GM19468 (cell line): ENCODE measurements around the gene FLYWCH1.

ENCODE experiments used
- ATAC-seq: cut with Tn5 transposase; IDR thresholded peaks from one replicate; pipeline ENCODE4 v1.9.1; 2021; ENCODE audit warnings: mild to moderate bottlenecking, moderate library complexity, moderate number of reproducible peaks; ENCODE audit not compliant: unreplicated experiment; ENCODE audit errors: extremely low read depth

The FLYWCH1 gene

GRCh38 chr16:2911638-2912329 lies at the start of gene FLYWCH1:
TSS of gene FLYWCH1 (plus strand) at chr16:2911931. CDS start at chr16:2929686, 17,755 bp downstream.
- ATAC-seq, result peak; percentile 34

GRCh38 chr16:2865651-2866050 lies 46.1 kb upstream of the FLYWCH1 start:
- no peak for ATAC-seq

GRCh38 chr16:2866431-2866830 lies 45.3 kb upstream of the FLYWCH1 start:
- ATAC-seq, result no peak

DNA sequence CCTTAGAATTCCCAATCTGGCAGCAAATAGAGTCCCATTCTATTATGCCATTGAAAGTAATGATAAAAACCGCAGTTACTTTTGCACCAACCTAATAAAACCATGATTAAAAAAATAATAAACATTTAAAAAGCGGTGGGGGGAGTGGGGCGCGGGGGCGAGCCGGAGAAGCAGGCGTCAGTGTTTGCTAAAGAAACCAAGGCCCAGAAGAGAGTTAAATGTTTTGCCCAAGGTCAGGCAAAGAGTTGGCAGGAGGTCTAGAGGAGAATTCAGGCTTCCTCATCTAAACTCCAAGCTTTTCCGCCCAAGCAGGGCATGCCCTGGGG lies 44.1 kb upstream of the FLYWCH1 start:
- no peak for ATAC-seq

DNA sequence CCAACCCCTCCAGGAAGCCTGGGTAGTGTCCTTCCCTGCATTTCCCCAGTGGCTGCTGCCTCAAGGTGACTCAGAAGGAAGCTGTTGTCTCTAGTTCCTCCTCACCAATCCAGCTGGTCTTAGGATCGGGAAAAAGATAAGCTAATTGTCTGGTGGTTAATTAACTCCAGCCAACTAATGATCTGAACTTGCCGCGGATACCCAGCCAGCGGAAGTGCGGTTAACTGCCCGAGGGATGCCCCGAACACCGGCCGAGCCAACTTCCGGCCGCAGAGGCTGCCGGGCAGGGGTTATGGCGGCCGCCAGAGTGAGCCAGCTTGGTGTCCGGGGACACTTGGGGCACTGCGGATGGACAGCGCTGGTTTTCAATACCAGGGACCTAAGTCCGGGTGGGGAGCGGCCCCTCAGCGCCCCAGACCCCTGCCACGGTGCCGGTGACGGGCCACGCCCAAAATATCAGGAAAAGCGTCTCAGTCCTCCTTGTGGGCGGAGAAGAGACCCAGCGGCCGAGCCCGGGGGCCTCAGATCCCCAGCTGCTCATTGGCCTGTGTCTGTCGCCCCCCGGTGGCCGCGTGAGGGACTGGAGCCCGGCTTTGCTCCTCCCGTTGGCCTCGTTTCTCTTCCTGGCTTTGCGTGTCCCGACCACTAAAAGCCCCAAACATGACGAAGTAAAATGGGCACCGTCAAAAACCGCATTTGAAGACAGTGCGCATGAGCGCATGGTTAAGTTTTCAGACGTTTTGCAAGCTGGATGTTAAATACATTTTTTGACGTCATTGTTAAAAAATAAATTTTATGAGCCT lies 43.5 kb upstream of the FLYWCH1 start:
- no peak for ATAC-seq

DNA sequence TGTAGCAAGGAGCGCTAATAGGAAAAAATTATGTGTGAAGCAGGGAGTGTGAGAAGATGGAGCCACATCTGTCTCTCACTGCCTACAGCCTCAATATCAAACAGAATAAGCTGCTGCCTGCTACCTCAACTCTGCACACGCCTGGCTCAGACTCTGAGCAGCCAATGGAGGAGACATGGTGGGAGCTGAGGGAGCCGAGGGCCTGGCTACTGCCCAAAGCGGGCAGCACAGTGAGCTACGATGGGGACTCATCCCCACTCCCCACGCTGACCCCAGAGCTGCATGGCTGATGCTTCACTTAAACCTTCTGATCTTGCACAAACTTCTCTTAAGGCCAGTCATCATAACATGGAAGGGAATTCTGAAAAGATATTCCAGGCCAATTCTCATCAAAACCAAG lies 39.8 kb upstream of the FLYWCH1 start:
- no peak for ATAC-seq

DNA sequence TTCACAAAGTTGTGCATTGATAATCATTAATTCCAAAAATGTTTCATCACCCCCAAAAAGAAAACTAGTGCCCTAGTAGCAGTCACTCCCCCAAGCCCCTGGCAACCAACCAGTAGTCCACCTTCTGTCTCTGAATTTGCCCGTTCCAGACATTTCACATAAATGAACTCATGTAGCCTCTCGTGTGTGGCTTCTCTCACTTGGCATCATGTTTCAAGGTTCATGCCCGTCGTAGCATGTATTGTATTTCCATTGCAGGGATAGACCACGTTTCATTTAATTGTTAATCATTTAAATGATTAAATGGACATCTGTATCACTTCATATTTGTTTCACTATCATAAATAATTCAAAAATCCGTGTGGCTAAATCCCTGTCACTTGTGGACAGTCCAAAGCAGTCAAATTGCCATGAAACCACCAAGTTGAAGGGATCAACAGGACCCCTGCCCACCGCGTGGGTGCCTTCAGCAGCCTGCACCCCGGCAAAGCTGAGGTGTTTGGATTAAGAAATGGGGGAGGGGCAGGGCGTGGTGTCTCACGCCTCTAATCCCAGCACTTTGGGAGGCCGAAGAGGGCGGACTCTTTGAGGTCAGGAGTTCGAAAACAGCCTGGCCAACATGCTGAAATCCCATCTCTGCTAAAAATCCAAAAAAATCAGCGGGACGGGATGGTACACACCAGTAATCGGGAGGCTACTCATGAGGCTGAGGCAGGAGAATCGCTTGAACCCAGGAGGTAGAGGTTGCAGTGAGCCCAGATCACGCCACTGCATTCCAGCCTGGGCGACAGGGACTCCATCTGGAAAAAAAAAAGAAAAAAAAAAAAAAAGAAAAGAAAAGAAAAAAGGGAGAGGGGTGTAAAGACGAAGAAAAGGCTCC lies 37.5 kb upstream of the FLYWCH1 start:
- no peak for ATAC-seq

DNA sequence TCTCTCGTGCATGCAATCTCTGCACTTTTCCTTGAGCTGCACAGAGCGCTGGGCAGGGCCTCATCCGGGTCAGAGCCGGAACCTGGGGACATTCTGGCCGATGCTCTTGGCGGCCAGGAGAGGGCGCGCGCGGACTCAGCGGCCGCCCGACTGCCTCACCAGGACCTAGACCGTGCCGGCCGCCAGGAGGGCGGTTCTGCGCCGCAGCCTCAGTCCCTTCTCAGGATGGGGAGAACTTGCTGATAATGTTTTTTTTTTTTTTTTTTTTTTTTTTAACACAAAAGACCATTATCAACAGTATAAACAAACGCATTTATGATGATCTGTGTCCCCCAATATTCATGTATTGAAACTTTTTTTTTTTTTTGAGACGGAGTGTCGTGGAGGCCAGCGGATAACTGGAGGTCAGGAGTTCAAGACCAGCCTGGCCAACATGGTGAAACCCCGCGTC lies 36.8 kb upstream of the FLYWCH1 start:
- peak; percentile 26 for ATAC-seq

DNA sequence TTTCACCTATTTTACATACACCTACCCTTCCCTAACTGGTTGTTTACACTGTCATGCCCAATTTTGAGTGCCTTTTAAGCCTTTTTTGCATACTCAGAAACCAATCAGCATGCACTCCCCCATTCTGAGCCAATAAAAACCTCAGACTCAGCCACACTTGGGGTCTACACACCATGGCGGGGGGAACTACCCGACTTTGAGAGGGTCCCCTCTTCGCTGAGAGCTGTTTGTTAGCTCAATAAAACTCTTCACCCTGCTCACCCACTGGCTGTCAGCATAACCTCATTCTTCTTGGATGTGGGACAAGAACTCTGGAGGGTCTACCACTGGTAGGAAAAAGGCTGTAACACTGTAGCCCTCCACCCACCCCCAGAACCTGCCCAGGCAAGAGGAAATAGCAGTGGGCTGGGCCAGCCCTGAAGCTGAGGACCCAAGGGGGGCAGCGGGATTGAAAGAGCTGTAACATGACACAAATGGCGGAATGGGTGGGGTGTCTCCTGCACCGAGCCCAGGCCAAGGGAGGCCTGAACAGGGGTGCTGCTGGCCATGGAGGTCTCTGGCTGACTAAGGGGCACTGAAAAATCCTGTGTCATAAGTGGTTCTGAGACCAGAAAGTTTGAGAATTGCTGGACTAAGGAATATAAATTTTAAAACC lies 31.8 kb upstream of the FLYWCH1 start:
- ATAC-seq, result no peak

- no peak for ATAC-seq
These were observed 29.7 kb upstream of the FLYWCH1 start for GRCh38 chr16:2881783-2882649.

- peak; percentile 64 for ATAC-seq
These were observed 28.9 kb upstream of the FLYWCH1 start, which contains the start of gene FLYWCH2 for GRCh38 chr16:2882650-2883457. TSS of gene FLYWCH2 (plus strand) at chr16:2883215. CDS start at chr16:2896450, 13,235 bp downstream.

GRCh38 chr16:2883458-2883908 lies 28.2 kb upstream of the FLYWCH1 start:
- no peak for ATAC-seq

GRCh38 chr16:2884041-2884451 lies 27.7 kb upstream of the FLYWCH1 start:
- ATAC-seq, result no peak

DNA sequence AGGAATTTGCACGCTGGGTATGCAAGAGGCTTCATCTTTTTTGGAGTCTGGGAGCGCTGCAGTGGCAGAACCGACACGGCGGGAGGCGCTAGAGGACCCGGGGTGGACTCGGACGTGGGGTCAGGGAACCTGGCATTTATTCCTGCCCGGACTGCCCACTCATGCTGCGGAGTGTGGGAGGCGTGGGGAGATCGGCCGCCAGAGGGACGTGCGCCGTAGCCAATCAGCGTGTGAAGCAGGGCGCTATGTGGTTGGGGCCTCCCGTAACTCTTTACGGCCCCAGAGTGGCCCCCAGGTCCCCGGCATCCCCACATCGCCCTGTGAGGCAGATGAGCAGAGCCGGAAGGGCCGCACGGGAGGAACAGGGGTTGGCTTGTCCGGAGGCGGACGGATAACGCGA lies 17.5 kb upstream of the FLYWCH1 start:
- no peak for ATAC-seq

DNA sequence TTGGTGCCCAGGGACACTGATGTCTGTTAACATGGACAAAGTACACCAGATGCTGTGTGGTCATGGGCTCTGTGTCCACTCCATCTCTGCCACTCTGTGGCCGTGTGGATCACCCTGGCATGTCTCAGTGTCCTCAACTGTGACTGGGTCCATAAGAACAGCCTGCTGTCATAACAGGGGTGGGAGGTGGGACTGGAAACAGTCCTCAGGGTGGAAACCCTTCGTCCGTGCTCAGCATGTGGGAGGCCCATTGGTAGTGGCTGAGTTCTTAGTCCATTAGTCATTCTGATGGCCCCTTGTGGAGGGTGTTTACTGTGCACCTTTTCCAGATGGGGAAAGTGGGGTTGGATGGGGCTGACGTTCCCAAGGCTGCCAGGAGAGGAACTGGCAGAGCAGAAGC lies 15.9 kb upstream of the FLYWCH1 start:
- ATAC-seq, result no peak

DNA sequence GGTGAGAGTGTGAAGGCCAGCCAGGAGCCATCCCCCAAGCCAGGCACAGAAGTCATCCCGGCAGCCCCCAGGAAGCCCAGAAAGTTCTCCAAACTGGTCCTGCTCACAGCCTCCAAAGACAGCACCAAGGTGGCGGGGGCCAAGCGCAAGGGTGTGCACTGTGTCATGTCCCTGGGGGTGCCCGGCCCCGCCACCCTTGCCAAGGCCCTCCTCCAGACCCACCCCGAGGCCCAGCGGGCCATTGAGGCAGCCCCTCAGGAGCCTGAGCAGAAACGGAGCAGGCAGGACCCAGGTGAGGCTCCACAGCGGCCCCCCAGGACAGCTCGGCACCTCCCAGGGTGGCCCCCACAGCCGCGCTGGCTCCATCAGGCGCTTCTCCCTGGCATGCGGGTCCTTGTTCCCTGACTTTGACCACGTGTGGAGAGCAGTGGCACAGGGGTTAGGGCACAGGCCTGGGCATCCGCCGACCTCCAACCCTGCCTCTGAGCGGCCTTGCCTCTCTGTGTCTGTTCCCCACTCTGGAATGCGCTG lies 15.2 kb upstream of the FLYWCH1 start:
- no peak for ATAC-seq

DNA sequence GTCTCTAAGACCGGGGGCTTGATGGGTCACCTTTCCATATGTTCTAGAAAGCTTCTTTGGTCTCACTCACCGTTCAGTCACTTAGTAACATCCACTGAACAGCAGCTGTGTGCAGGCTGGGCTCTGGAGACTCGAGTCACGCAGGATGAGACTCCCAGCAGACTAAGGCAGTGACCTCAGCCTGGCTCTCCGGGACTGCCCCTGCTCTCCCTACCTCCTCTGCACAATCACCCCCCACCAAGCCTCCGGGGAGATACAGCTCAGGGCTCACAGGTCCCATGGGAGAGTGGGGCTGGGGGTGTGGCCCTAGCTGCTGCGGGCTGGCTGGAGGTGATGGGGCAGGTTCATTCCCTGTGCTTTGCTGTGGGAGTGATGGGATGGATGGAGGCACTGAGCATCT lies 14.6 kb upstream of the FLYWCH1 start:
- no peak for ATAC-seq
